Measurements from ENCODE around the gene ADAM19. TPM values are rescaled to one million over a fixed set of nuclear protein-coding genes. Genes with fewer than 3 reads are reported as not detected.

Gene ADAM19
- total and polyA plus RNA-seq, 2 donors (not counting 1 experiment from before 2014, with no cell fraction given), result 13.0 to 65.2 TPM

- no peaks in the 10 kb centered on the region for H3K9me3 ChIP-seq (ENCODE audit: control insufficient read depth, insufficient read depth, low read depth, low read length)
- H3K9ac ChIP-seq (ENCODE audit: insufficient read depth, low read length), result no peak overlapping the region
- no peaks in the 10 kb centered on the region for H3K27me3 ChIP-seq (ENCODE audit: control insufficient read depth, insufficient read depth, low read length)
- no peaks in the 10 kb centered on the region for H4K20me1 ChIP-seq (ENCODE audit: control insufficient read depth, extremely low read depth, insufficient read depth, low read length)
- H3K4me3 ChIP-seq (replicated peaks in 1 of 4; ENCODE audit: control extremely low read depth in 1 of 4, insufficient read depth in 1 of 4, low read depth in 3 of 4, low read length in 4 of 4), result no peak overlapping the region
- H3K79me2 ChIP-seq (ENCODE audit: control insufficient read depth, insufficient read depth, low read length), result no peaks in the 10 kb centered on the region
- H3K4me1 ChIP-seq (ENCODE audit: control insufficient read depth, extremely low read depth, insufficient read depth, low read length), result peaks cover 3% of the 10 kb centered on the region
- H2AFZ ChIP-seq (ENCODE audit: low read length), result no peak overlapping the region
- no peak overlapping the region for H3K27ac ChIP-seq (ENCODE audit: insufficient read depth, low read length)
- peak in 1 of 2 donors; percentile 32 for DNase-seq (ENCODE audit: low read depth in 2 of 2)
- H3K4me2 ChIP-seq (ENCODE audit: extremely low read depth, insufficient read depth, low read length), result no peak overlapping the region
- TF ChIP-seq EZH2 (IDR thresholded peaks at IDR 0.05; ENCODE audit: low read length, missing control alignments) (no peak), CTCF (conservative IDR thresholded peaks at IDR 0.05 in 1 of 2, IDR thresholded peaks at IDR 0.05 in 1 of 2; ENCODE audit: low read depth in 1 of 2, low read length in 2 of 2) (no peak)
- H3K36me3 ChIP-seq (ENCODE audit: control insufficient read depth, insufficient read depth, low read length), result no peaks in the 10 kb centered on the region
These were observed 14.9 kb upstream of the ADAM19 start for GRCh38 chr5:157590478-157590877.

GRCh38 chr5:157584628-157585027 lies 9.1 kb upstream of the ADAM19 start:
- Histone ChIP-seq H3K4me1 (ENCODE audit: control insufficient read depth, extremely low read depth, insufficient read depth, low read length) (no peaks in the 10 kb centered on the region), H4K20me1 (ENCODE audit: control insufficient read depth, extremely low read depth, insufficient read depth, low read length) (no peaks in the 10 kb centered on the region), H3K9me3 (ENCODE audit: control insufficient read depth, insufficient read depth, low read depth, low read length) (no peaks in the 10 kb centered on the region), H3K4me2 (ENCODE audit: extremely low read depth, insufficient read depth, low read length) (no peak overlapping the region), H3K27ac (ENCODE audit: insufficient read depth, low read length) (no peak overlapping the region), H3K36me3 (ENCODE audit: control insufficient read depth, insufficient read depth, low read length) (no peaks in the 10 kb centered on the region), H2AFZ (ENCODE audit: low read length) (no peak overlapping the region), H3K27me3 (ENCODE audit: control insufficient read depth, insufficient read depth, low read length) (no peaks in the 10 kb centered on the region), H3K79me2 (ENCODE audit: control insufficient read depth, insufficient read depth, low read length) (no peaks in the 10 kb centered on the region), H3K4me3 (replicated peaks in 1 of 4; ENCODE audit: control extremely low read depth in 1 of 4, insufficient read depth in 1 of 4, low read depth in 3 of 4, low read length in 4 of 4) (no peak overlapping the region), H3K9ac (ENCODE audit: insufficient read depth, low read length) (no peak overlapping the region)
- TF ChIP-seq CTCF (conservative IDR thresholded peaks at IDR 0.05 in 1 of 2, IDR thresholded peaks at IDR 0.05 in 1 of 2; ENCODE audit: low read depth in 1 of 2, low read length in 2 of 2), result no peak
- TF ChIP-seq EZH2 (IDR thresholded peaks at IDR 0.05; ENCODE audit: low read length, missing control alignments), result no peak
- no peak for DNase-seq (ENCODE audit: low read depth in 2 of 2)

GRCh38 chr5:157582731-157583620 lies 7.4 kb upstream of the ADAM19 start:
- Histone ChIP-seq H3K27ac (ENCODE audit: insufficient read depth, low read length) (no peak overlapping the region), H3K9ac (ENCODE audit: insufficient read depth, low read length) (no peak overlapping the region), H3K4me3 (replicated peaks in 1 of 4; ENCODE audit: control extremely low read depth in 1 of 4, insufficient read depth in 1 of 4, low read depth in 3 of 4, low read length in 4 of 4) (no peak overlapping the region), H4K20me1 (ENCODE audit: control insufficient read depth, extremely low read depth, insufficient read depth, low read length) (no peaks in the 10 kb centered on the region), H3K27me3 (ENCODE audit: control insufficient read depth, insufficient read depth, low read length) (no peaks in the 10 kb centered on the region), H3K4me1 (ENCODE audit: control insufficient read depth, extremely low read depth, insufficient read depth, low read length) (no peaks in the 10 kb centered on the region), H2AFZ (ENCODE audit: low read length) (peak overlapping the region; percentile 21), H3K4me2 (ENCODE audit: extremely low read depth, insufficient read depth, low read length) (no peak overlapping the region), H3K36me3 (ENCODE audit: control insufficient read depth, insufficient read depth, low read length) (no peaks in the 10 kb centered on the region), H3K79me2 (ENCODE audit: control insufficient read depth, insufficient read depth, low read length) (no peaks in the 10 kb centered on the region), H3K9me3 (ENCODE audit: control insufficient read depth, insufficient read depth, low read depth, low read length) (no peaks in the 10 kb centered on the region)
- DNase-seq (ENCODE audit: low read depth in 2 of 2), result no peak
- TF ChIP-seq CTCF (conservative IDR thresholded peaks at IDR 0.05 in 1 of 2, IDR thresholded peaks at IDR 0.05 in 1 of 2; ENCODE audit: low read depth in 1 of 2, low read length in 2 of 2) (no peak), EZH2 (IDR thresholded peaks at IDR 0.05; ENCODE audit: low read length, missing control alignments) (no peak)
